ENCODE measurements around the gene CLCA1.

CLCA1 gene

DNA sequence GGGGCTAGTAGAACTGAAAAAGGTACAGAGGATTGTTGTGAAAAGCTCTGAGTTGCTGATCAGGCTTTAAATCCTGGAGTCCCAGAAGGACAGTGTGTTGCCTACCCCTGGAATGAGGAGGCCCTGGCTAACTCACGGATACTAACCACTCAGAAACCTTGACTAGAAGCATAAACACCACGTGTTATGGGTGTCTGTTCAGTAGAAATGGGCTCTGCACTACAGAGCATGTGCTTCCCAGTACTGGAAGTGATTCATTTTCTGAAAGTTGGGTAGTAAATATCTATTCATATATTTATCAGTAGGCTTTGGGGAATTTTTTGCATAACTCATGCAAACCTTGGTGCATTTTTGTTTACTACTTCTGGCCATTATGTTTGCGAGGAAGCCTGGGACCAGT lies 15.1 kb upstream of the CLCA1 start:
- Histone ChIP-seq H3K27me3 (ENCODE audit: insufficient read depth, low read length) (no peaks in the 10 kb centered on the region), H3K9me2 (ENCODE audit: low read depth, low read length) (no peaks in the 10 kb centered on the region), H3K9ac (ENCODE audit: low read length) (no peak overlapping the region), H2AFZ (ENCODE audit: low read length) (no peak overlapping the region), H4K20me1 (ENCODE audit: insufficient read depth, low read length) (no peaks in the 10 kb centered on the region), H3K4me1 (ENCODE audit: insufficient read depth, low read length, severe bottlenecking) (no peaks in the 10 kb centered on the region), H3K4me3 (ENCODE audit: low read depth, low read length, poor library complexity, severe bottlenecking) (no peak overlapping the region), H3K27ac (ENCODE audit: low read depth, low read length, poor library complexity, severe bottlenecking) (no peak overlapping the region), H3K4me2 (ENCODE audit: low read length) (no peak overlapping the region), H3K9me3 (ENCODE audit: low read length) (no peaks in the 10 kb centered on the region), H3K79me2 (ENCODE audit: insufficient read depth, low read length) (no peaks in the 10 kb centered on the region), H3F3A (ENCODE audit: insufficient read depth, low read length) (no peaks in the 10 kb centered on the region), H3K36me3 (ENCODE audit: insufficient read depth, low read length) (no peaks in the 10 kb centered on the region)
- TF ChIP-seq, protein P1, sequence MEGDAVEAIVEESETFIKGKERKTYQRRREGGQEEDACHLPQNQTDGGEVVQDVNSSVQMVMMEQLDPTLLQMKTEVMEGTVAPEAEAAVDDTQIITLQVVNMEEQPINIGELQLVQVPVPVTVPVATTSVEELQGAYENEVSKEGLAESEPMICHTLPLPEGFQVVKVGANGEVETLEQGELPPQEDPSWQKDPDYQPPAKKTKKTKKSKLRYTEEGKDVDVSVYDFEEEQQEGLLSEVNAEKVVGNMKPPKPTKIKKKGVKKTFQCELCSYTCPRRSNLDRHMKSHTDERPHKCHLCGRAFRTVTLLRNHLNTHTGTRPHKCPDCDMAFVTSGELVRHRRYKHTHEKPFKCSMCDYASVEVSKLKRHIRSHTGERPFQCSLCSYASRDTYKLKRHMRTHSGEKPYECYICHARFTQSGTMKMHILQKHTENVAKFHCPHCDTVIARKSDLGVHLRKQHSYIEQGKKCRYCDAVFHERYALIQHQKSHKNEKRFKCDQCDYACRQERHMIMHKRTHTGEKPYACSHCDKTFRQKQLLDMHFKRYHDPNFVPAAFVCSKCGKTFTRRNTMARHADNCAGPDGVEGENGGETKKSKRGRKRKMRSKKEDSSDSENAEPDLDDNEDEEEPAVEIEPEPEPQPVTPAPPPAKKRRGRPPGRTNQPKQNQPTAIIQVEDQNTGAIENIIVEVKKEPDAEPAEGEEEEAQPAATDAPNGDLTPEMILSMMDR (IDR thresholded peaks at IDR 0.05; ENCODE audit: low read length): no peak

DNA sequence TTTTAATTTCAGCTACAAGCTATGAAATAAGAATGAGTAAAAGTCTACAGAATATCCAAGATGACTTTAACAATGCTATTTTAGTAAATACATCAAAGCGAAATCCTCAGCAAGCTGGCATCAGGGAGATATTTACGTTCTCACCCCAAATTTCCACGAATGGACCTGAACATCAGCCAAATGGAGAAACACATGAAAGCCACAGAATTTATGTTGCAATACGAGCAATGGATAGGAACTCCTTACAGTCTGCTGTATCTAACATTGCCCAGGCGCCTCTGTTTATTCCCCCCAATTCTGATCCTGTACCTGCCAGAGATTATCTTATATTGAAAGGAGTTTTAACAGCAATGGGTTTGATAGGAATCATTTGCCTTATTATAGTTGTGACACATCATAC lies 13.7 kb upstream of the CLCA1 start:
- H3K4me1 ChIP-seq (ENCODE audit: insufficient read depth, low read length, severe bottlenecking): no peaks in the 10 kb centered on the region
- H3K27ac ChIP-seq (ENCODE audit: low read depth, low read length, poor library complexity, severe bottlenecking): no peak overlapping the region
- TF ChIP-seq, protein P1 (IDR thresholded peaks at IDR 0.05; ENCODE audit: low read length): no peak
- no peak for TF ChIP-seq EZH2 (IDR thresholded peaks at IDR 0.05; ENCODE audit: borderline replicate concordance, low read length)
- H4K20me1 ChIP-seq (ENCODE audit: insufficient read depth, low read length): no peaks in the 10 kb centered on the region
- H3K4me3 ChIP-seq (ENCODE audit: low read depth, low read length, poor library complexity, severe bottlenecking): no peak overlapping the region
- H3K4me2 ChIP-seq (ENCODE audit: low read length): no peak overlapping the region
- no peaks in the 10 kb centered on the region for H3F3A ChIP-seq (ENCODE audit: insufficient read depth, low read length)
- no peaks in the 10 kb centered on the region for H3K79me2 ChIP-seq (ENCODE audit: insufficient read depth, low read length)
- no peaks in the 10 kb centered on the region for H3K36me3 ChIP-seq (ENCODE audit: insufficient read depth, low read length)
- no peaks in the 10 kb centered on the region for H3K9me2 ChIP-seq (ENCODE audit: low read depth, low read length)
- H3K9me3 ChIP-seq (ENCODE audit: low read length): no peaks in the 10 kb centered on the region
- H3K9ac ChIP-seq (ENCODE audit: low read length): no peak overlapping the region
- no peak overlapping the region for H2AFZ ChIP-seq (ENCODE audit: low read length)
- no peaks in the 10 kb centered on the region for H3K27me3 ChIP-seq (ENCODE audit: insufficient read depth, low read length)

DNA sequence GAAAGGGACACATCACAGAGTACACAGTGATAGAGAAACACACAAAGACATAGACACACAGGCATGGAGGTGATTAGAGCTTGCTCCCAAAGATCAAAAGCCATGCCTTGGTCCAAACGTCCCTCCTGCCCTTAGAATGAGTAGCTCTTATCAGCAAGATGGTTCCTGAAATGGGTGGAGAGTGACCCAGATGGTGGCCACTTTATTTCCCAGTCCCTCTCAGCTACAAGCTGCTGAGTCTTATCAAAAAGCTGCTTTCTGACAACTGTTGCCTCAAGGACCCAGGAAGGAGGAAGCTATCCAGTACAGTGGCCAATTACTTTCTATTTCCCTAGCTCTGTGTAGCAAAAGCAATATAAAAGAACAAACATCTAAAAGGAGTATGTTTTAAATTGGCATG lies 7.7 kb upstream of the CLCA1 start:
- H4K20me1 ChIP-seq (ENCODE audit: insufficient read depth, low read length): no peaks in the 10 kb centered on the region
- no peaks in the 10 kb centered on the region for H3K27me3 ChIP-seq (ENCODE audit: insufficient read depth, low read length)

More for the DNA sequence above, 7.7 kb upstream of the CLCA1 start:
- H3F3A ChIP-seq (ENCODE audit: insufficient read depth, low read length): no peaks in the 10 kb centered on the region
- no peaks in the 10 kb centered on the region for H3K9me2 ChIP-seq (ENCODE audit: low read depth, low read length)
- H3K4me1 ChIP-seq (ENCODE audit: insufficient read depth, low read length, severe bottlenecking): no peaks in the 10 kb centered on the region
- no peak overlapping the region for H3K27ac ChIP-seq (ENCODE audit: low read depth, low read length, poor library complexity, severe bottlenecking)
- no peak overlapping the region for H3K4me3 ChIP-seq (ENCODE audit: low read depth, low read length, poor library complexity, severe bottlenecking)
- no peak overlapping the region for H2AFZ ChIP-seq (ENCODE audit: low read length)
- H3K4me2 ChIP-seq (ENCODE audit: low read length): no peak overlapping the region
- H3K9ac ChIP-seq (ENCODE audit: low read length): no peak overlapping the region
- no peaks in the 10 kb centered on the region for H3K36me3 ChIP-seq (ENCODE audit: insufficient read depth, low read length)
- H3K9me3 ChIP-seq (ENCODE audit: low read length): no peaks in the 10 kb centered on the region
- no peaks in the 10 kb centered on the region for H3K79me2 ChIP-seq (ENCODE audit: insufficient read depth, low read length)
- TF ChIP-seq, protein P1 (IDR thresholded peaks at IDR 0.05; ENCODE audit: low read length): no peak
- TF ChIP-seq EZH2 (IDR thresholded peaks at IDR 0.05; ENCODE audit: borderline replicate concordance, low read length): no peak

Measured in OCI-LY1 (cell line).